ENCODE results near the gene TINCR. TPM values are rescaled to one million over a fixed set of nuclear protein-coding genes. Genes with fewer than 3 reads are reported as not detected.

TINCR gene
- total and polyA plus RNA-seq, 2 donors (not counting 3 experiments of a cell fraction or from before 2014, with no cell fraction given) = 0.01 TPM; not detected in 1

GRCh38 chr19:5572556-5573286 lies 5.0 kb upstream of the TINCR start:
- Histone ChIP-seq H3K4me3 (replicated peaks in 1 of 3; ENCODE audit: insufficient read depth in 1 of 3, low read depth in 1 of 3, low read length in 3 of 3) (no peak overlapping the region), H2AFZ (ENCODE audit: low read depth, low read length) (no peak overlapping the region), H3K27me3 (ENCODE audit: control insufficient read depth in 2 of 2, insufficient read depth in 2 of 2, low read length in 2 of 2) (peaks cover 0 to 4% of the 10 kb centered on the region in 2 experiments), H3K9me1 (replicated peaks; ENCODE audit: control insufficient read depth, extremely low read depth, insufficient read depth, low read length) (no peaks in the 10 kb centered on the region), H3K79me2 (ENCODE audit: control insufficient read depth, insufficient read depth, low read length) (no peaks in the 10 kb centered on the region), H3K36me3 (ENCODE audit: control insufficient read depth in 2 of 2, extremely low read depth in 1 of 2, insufficient read depth in 2 of 2, low read length in 2 of 2) (no peaks in the 10 kb centered on the region), H3K4me1 (ENCODE audit: control insufficient read depth, extremely low read depth, insufficient read depth, low read length) (no peaks in the 10 kb centered on the region), H3K4me2 (ENCODE audit: insufficient read depth, low read length) (no peak overlapping the region), H4K20me1 (replicated peaks; ENCODE audit: control insufficient read depth, extremely low read depth, insufficient read depth, low read length) (no peaks in the 10 kb centered on the region), H3K9me3 (replicated peaks; ENCODE audit: control insufficient read depth, insufficient read depth, low read length) (no peaks in the 10 kb centered on the region), H3K9ac (replicated peaks; ENCODE audit: extremely low read depth, insufficient read depth, low read length) (no peak overlapping the region), H3K27ac (ENCODE audit: insufficient read depth, low read depth, low read length) (no peak overlapping the region)
- POLR2A ChIA-PET = interaction anchor here (0.6 kb wide), 1 partner anchor 25 kb away, joined by 4 read pairs; no protein-coding TSS in a partner anchor
- CTCF ChIA-PET = interaction anchor here (1.4 kb wide), 1 partner anchor 525 kb away, joined by 7 read pairs; no protein-coding TSS in a partner anchor
- no peak for FAIRE-seq
- dilution Hi-C loops (cut with MboI; ENCODE audit: extremely low pct_ligation_motif_present, low sequenced_read_pairs) (no loop called here), intact Hi-C loops (cut with micrococcal nuclease) (no loop called here)
- TF ChIP-seq POLR2A (IDR thresholded peaks at IDR 0.05; ENCODE audit: low read depth, low read length) = no peak
- TF ChIP-seq JUN (IDR thresholded peaks at IDR 0.05; ENCODE audit: borderline replicate concordance, insufficient read depth, insufficient read length, low read depth) = no peak
- TF ChIP-seq FOS (IDR thresholded peaks at IDR 0.05; ENCODE audit: borderline replicate concordance, insufficient read depth, low read length) = no peak
- no peak for TF ChIP-seq MYC (IDR thresholded peaks at IDR 0.05; ENCODE audit: low read depth, low read length)
- TF ChIP-seq, protein P1, sequence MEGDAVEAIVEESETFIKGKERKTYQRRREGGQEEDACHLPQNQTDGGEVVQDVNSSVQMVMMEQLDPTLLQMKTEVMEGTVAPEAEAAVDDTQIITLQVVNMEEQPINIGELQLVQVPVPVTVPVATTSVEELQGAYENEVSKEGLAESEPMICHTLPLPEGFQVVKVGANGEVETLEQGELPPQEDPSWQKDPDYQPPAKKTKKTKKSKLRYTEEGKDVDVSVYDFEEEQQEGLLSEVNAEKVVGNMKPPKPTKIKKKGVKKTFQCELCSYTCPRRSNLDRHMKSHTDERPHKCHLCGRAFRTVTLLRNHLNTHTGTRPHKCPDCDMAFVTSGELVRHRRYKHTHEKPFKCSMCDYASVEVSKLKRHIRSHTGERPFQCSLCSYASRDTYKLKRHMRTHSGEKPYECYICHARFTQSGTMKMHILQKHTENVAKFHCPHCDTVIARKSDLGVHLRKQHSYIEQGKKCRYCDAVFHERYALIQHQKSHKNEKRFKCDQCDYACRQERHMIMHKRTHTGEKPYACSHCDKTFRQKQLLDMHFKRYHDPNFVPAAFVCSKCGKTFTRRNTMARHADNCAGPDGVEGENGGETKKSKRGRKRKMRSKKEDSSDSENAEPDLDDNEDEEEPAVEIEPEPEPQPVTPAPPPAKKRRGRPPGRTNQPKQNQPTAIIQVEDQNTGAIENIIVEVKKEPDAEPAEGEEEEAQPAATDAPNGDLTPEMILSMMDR (IDR thresholded peaks at IDR 0.05; ENCODE audit: extremely low read depth in 1 of 2, insufficient read depth in 1 of 2, low read depth in 1 of 2, low read length in 2 of 2) = no peak
- BruUV-seq (replicated peaks) = no TSS peak
- no peak for DNase-seq (ENCODE audit: low read depth, low spot score)

Measured in endothelial cell of umbilical vein (primary cell).